GM23248 (cell line): ENCODE data around the gene OSR1. TPM values are rescaled to one million over a fixed set of nuclear protein-coding genes. Genes with fewer than 3 reads are reported as not detected.
"Not testable (repeated sequence)": the region's sequence is repeated elsewhere in the genome, so short reads cannot be mapped to it uniquely, and the experiment has no call there.

ENCODE experiments used
- DNase-seq: peaks from one replicate; pipeline ENCODE4 v3.0.0-alpha.2; 2015
- H2AFZ ChIP-seq: fragments of 200-600 bp; sonication (generic); 2 replicates; pipeline ENCODE4 v1.6.1; 2016; ENCODE audit warnings: antibody characterized with exemption
- H3F3A ChIP-seq: fragments of 200-600 bp; sonication (generic); 2 replicates; pipeline ENCODE4 v1.6.1; 2016; ENCODE audit warnings: mild to moderate bottlenecking, antibody characterized with exemption, mixed run types; ENCODE audit not compliant: insufficient read depth
- H3K27ac ChIP-seq: fragments of 200-600 bp; sonication (generic); 2 replicates; pipeline ENCODE4 v1.5.1; 2016; ENCODE audit warnings: mild to moderate bottlenecking
- H3K27me3 ChIP-seq: fragments of 200-600 bp; sonication (generic); replicated peaks from 2 replicates; pipeline ENCODE4 v1.6.1; 2016; ENCODE audit warnings: mild to moderate bottlenecking; ENCODE audit not compliant: insufficient read depth
- H3K36me3 ChIP-seq: fragments of 200-600 bp; sonication (generic); 2 replicates; pipeline ENCODE4 v1.6.1; 2016; ENCODE audit warnings: low read depth, mild to moderate bottlenecking
- H3K4me1 ChIP-seq: fragments of 200-600 bp; sonication (generic); 2 replicates; pipeline ENCODE4 v1.6.1; 2016; ENCODE audit warnings: mild to moderate bottlenecking; ENCODE audit not compliant: insufficient read depth
- H3K4me2 ChIP-seq: fragments of 200-600 bp; sonication (generic); one replicate; pipeline ENCODE4 v1.6.1; 2016; ENCODE audit warnings: mild to moderate bottlenecking; ENCODE audit not compliant: unreplicated experiment
- H3K4me3 ChIP-seq: fragments of 200-600 bp; sonication (generic); 2 replicates; pipeline ENCODE4 v1.5.1; 2016; ENCODE audit warnings: mild to moderate bottlenecking
- H3K79me2 ChIP-seq: fragments of 200-600 bp; sonication (generic); 2 replicates; pipeline ENCODE4 v1.6.1; 2016; ENCODE audit warnings: mild to moderate bottlenecking; ENCODE audit not compliant: insufficient read depth
- H3K9ac ChIP-seq: fragments of 200-600 bp; sonication (generic); 2 replicates; pipeline ENCODE4 v1.6.1; 2016; ENCODE audit warnings: mild to moderate bottlenecking
- H3K9me2 ChIP-seq: fragments of 200-600 bp; sonication (generic); 2 replicates; pipeline ENCODE4 v1.6.1; 2016; ENCODE audit warnings: mixed run types, mild to moderate bottlenecking, moderate library complexity; ENCODE audit not compliant: insufficient read depth
- H3K9me3 ChIP-seq: fragments of 200-600 bp; sonication (generic); one replicate; pipeline ENCODE4 v1.6.1; 2017; ENCODE audit warnings: low read depth
- H4K20me1 ChIP-seq: fragments of 200-600 bp; sonication (generic); 2 replicates; pipeline ENCODE4 v1.6.0; 2016; ENCODE audit not compliant: insufficient read depth
- EZH2 ChIP-seq: fragments of 200-600 bp; sonication (generic); IDR thresholded peaks from 2 replicates; pipeline ENCODE4 v1.6.1; 2018; ENCODE audit warnings: antibody characterized with exemption, mild to moderate bottlenecking; ENCODE audit not compliant: insufficient read depth, poor library complexity, severe bottlenecking
- EZH2phosphoT487 ChIP-seq: fragments of 200-600 bp; sonication (generic); IDR thresholded peaks from 2 replicates; pipeline ENCODE4 v1.6.1; 2018; ENCODE audit warnings: antibody characterized with exemption, moderate library complexity, mild to moderate bottlenecking, low read depth; ENCODE audit not compliant: insufficient read depth
- WGBS, 2 experiments: methylation state at CpG; one replicate each; pipeline ENCODE4 v1.1.6; 2015 to 2017; ENCODE audit warnings: low lambda C conversion rate in 2 of 2, low coverage in 1 of 2; ENCODE audit errors: missing lambda C conversion rate in 2 of 2; 5-methylcytosine and 5-hydroxymethylcytosine counted together
- in situ Hi-C: fragments of 300-500 bp; cut with MboI; formaldehyde crosslinking; loops from 2 replicates; pipeline ENCODE4 v1.15.0; 2020
- polyA plus RNA-seq: library from polyadenylated mRNA; unstranded; fragments of >200 nt; fragmentation: Nextera tagmentation; extraction: Ambion mirVana; gene quantifications from 2 replicates; pipeline ENCODE4 v1.2.1, GENCODE V29; 2016
- total RNA-seq: library from RNA; depleted of rRNA; stranded (reverse); fragments of >200 nt; shearing (Covaris generic); gene quantifications from 2 replicates; pipeline ENCODE4 v1.2.3, GENCODE V29; 2014

OSR1 gene
- total and polyA plus RNA-seq, 2 experiments from 2014 or later: 16.9 to 21.1 TPM

GRCh38 chr2:19319698-19320097 is 38.7 kb downstream of the OSR1 start:
- no peak overlapping the region for H3K9ac ChIP-seq
- WGBS, 2 experiments: 47 to 49% methylated on average over 3 of the region's 3 CpGs
- no peaks in the 10 kb centered on the region for H3F3A ChIP-seq
- no peak overlapping the region for H3K4me2 ChIP-seq
- no peaks in the 10 kb centered on the region for H4K20me1 ChIP-seq
- TF ChIP-seq EZH2phosphoT487 (no peak), EZH2 (no peak)
- H3K36me3 ChIP-seq: no peaks in the 10 kb centered on the region
- H3K9me3 ChIP-seq: no peaks in the 10 kb centered on the region
- H3K4me3 ChIP-seq: no peak overlapping the region
- no peaks in the 10 kb centered on the region for H3K9me2 ChIP-seq
- DNase-seq: no peak
- H3K27me3 ChIP-seq: no peaks in the 10 kb centered on the region
- no peak overlapping the region for H3K27ac ChIP-seq
- H3K4me1 ChIP-seq: no peaks in the 10 kb centered on the region
- H3K79me2 ChIP-seq: no peaks in the 10 kb centered on the region
- in situ Hi-C loops: no loop called here
- H2AFZ ChIP-seq: no peak overlapping the region

DNA sequence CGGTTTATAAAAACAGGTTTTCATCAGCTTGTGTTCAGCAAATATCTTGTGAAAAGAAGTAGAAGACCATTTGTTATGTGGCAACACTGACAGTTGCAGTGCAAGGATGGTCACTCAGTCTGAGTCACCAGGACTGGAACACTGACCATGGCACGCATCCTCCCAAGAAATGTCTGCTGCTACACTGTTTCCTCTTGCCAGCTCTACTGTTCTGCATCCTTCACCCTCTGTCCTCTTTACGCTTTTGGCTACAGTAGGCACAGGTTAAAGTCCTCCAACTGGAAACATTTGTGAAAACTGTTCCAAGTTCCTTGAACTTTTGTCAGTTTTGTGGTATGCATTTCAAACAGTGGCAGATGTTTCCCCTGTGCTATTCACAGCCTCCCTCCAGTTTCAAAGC is 39.4 kb downstream of the OSR1 start:
- H3K79me2 ChIP-seq: no peaks in the 10 kb centered on the region
- no peak for TF ChIP-seq EZH2
- TF ChIP-seq EZH2phosphoT487: no peak
- 89 to 90% methylated on average over 3 of the region's 3 CpGs for WGBS, 2 experiments
- no peaks in the 10 kb centered on the region for H3K4me1 ChIP-seq
- H3K36me3 ChIP-seq: no peaks in the 10 kb centered on the region
- H3K9me2 ChIP-seq: no peaks in the 10 kb centered on the region
- no peak overlapping the region for H3K9ac ChIP-seq
- in situ Hi-C loops: no loop called here
- no peaks in the 10 kb centered on the region for H3K27me3 ChIP-seq
- no peak overlapping the region for H3K4me3 ChIP-seq
- no peak overlapping the region for H2AFZ ChIP-seq
- H3K9me3 ChIP-seq: no peaks in the 10 kb centered on the region
- H3K27ac ChIP-seq: no peak overlapping the region
- no peaks in the 10 kb centered on the region for H3F3A ChIP-seq
- H4K20me1 ChIP-seq: no peaks in the 10 kb centered on the region
- H3K4me2 ChIP-seq: no peak overlapping the region
- no peak for DNase-seq

GRCh38 chr2:19313553-19313952 is 44.9 kb downstream of the OSR1 start:
- in situ Hi-C loops: no loop called here
- Histone ChIP-seq H3K4me2 (no peak overlapping the region), H3K27ac (no peak overlapping the region), H3K9ac (no peak overlapping the region), H3K79me2 (no peaks in the 10 kb centered on the region), H4K20me1 (no peaks in the 10 kb centered on the region), H2AFZ (no peak overlapping the region), H3K36me3 (no peaks in the 10 kb centered on the region), H3K4me1 (peaks cover 3% of the 10 kb centered on the region; the same call in 1 of the 2 replicates), H3K4me3 (no peak overlapping the region), H3K27me3 (no peaks in the 10 kb centered on the region), H3K9me3 (no peaks in the 10 kb centered on the region), H3K9me2 (no peaks in the 10 kb centered on the region), H3F3A (no peaks in the 10 kb centered on the region)
- 84 to 90% methylated on average over 6 of the region's 6 CpGs for WGBS, 2 experiments
- TF ChIP-seq EZH2 (no peak), EZH2phosphoT487 (no peak)
- DNase-seq: no peak

DNA sequence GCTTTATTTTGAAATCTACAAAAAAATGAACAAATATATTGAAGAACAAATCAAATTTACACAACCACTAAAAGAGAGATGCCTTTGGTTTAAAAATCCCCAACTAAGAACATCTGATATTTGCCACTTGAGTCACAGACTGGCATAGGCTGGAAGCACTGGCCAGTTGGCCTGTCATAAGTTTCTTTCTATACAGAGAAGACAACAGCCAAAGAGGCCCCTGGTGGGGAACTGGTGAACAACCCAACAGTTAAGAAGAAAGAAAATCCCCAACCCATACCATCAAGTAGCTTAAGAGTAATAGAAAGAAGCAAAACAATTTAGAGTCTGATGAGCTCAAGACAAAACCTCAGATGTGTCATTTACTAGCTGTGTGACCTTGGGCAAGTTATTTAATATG is 45.5 kb downstream of the OSR1 start:
- H3K4me3 ChIP-seq: no peak overlapping the region
- H3F3A ChIP-seq: no peaks in the 10 kb centered on the region
- H2AFZ ChIP-seq: no peak overlapping the region
- H4K20me1 ChIP-seq: no peaks in the 10 kb centered on the region
- no peak overlapping the region for H3K9ac ChIP-seq
- H3K9me2 ChIP-seq: no peaks in the 10 kb centered on the region
- H3K4me1 ChIP-seq: peaks cover 3% of the 10 kb centered on the region; the same call in 1 of the 2 replicates
- DNase-seq: peak; percentile 69
- in situ Hi-C loops: no loop called here
- no peaks in the 10 kb centered on the region for H3K79me2 ChIP-seq
- no peaks in the 10 kb centered on the region for H3K9me3 ChIP-seq
- H3K4me2 ChIP-seq: no peak overlapping the region
- H3K36me3 ChIP-seq: no peaks in the 10 kb centered on the region
- no peak for TF ChIP-seq EZH2phosphoT487
- no peak for TF ChIP-seq EZH2
- H3K27ac ChIP-seq: no peak overlapping the region
- H3K27me3 ChIP-seq: no peaks in the 10 kb centered on the region

DNA sequence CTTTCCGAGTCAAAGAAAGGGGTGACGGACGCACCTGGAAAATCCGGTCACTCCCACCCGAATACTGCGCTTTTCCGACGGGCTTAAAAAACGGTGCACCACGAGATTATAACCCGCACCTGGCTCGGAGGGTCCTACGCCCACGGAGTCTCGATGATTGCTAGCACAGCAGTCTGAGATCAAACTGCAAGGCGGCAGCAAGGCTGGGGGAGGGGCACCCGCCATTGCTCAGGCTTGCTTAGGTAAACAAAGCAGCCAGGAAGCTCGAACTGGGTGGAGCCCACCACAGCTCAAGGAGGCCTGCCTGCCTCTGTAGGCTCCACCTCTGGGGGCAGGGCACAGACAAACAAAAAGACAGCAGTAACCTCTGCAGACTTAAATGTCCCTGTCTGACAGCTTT is 52.4 kb downstream of the OSR1 start:
- H3K4me2 ChIP-seq, H3K9ac ChIP-seq, H3K36me3 ChIP-seq, in situ Hi-C loops, H2AFZ ChIP-seq, H4K20me1 ChIP-seq, H3K9me2 ChIP-seq, H3K27ac ChIP-seq, H3K27me3 ChIP-seq, H3K79me2 ChIP-seq, H3K4me3 ChIP-seq, DNase-seq, H3K4me1 ChIP-seq, H3F3A ChIP-seq, H3K9me3 ChIP-seq: not testable (repeated sequence)
- 82 to 86% methylated on average over 14 to 18 of the region's 18 CpGs for WGBS, 2 experiments

- DNase-seq, H2AFZ ChIP-seq, H3K9me2 ChIP-seq, H3K27ac ChIP-seq, H4K20me1 ChIP-seq, in situ Hi-C loops, H3K4me3 ChIP-seq, H3K27me3 ChIP-seq, H3K4me2 ChIP-seq, H3K9me3 ChIP-seq, H3K36me3 ChIP-seq, H3K9ac ChIP-seq, H3K79me2 ChIP-seq, H3K4me1 ChIP-seq, H3F3A ChIP-seq: not testable (repeated sequence)
- WGBS, 2 experiments: 88 to 89% methylated on average over 11 to 13 of the region's 15 CpGs
Measured at GRCh38 chr2:19305400-19306055, 52.9 kb downstream of the OSR1 start.
